HL-60 (cell line): ENCODE data around the gene DLGAP3.

ENCODE experiments used
- DNase-seq, 2 experiments: peaks; one replicate each; pipeline ENCODE4 v3.0.0-alpha.2; 2010 to 2020; ENCODE audit warnings: low read depth in 1 of 2, low spot score in 1 of 2
- H3K27ac ChIP-seq: fragments of 250-450 bp; sonication (Bioruptor Pico); replicated peaks from 2 replicates; pipeline ENCODE4 v1.5.1; 2020; ENCODE audit warnings: mild to moderate bottlenecking, moderate library complexity
- H3K27me3 ChIP-seq: fragments of 250-450 bp; sonication (Bioruptor Pico); 2 replicates; pipeline ENCODE4 v1.5.1; 2021; ENCODE audit warnings: mild to moderate bottlenecking, moderate library complexity; ENCODE audit not compliant: insufficient read depth, poor library complexity, severe bottlenecking
- H3K4me3 ChIP-seq: replicated peaks from 2 replicates; pipeline ENCODE4 v1.5.1; 2011; ENCODE audit warnings: mild to moderate bottlenecking, control low read depth, low read length; ENCODE audit not compliant: insufficient read depth
- CTCF ChIP-seq: IDR thresholded peaks from one replicate; pipeline ENCODE4 v1.5.1; 2011; ENCODE audit warnings: low read length, control low read depth, inconsistent platforms; ENCODE audit not compliant: insufficient read depth
- GABPA ChIP-seq: IDR thresholded peaks from 2 replicates; pipeline ENCODE4 v1.6.1; 2012; ENCODE audit warnings: low read depth
- POLR2AphosphoS5 ChIP-seq: IDR thresholded peaks from 2 replicates; pipeline ENCODE4 v1.6.1; 2012; ENCODE audit warnings: low read depth
- REST ChIP-seq: IDR thresholded peaks from 2 replicates; pipeline ENCODE4 v1.6.1; 2012; ENCODE audit warnings: low read depth; ENCODE audit not compliant: insufficient replicate concordance
- SPI1 ChIP-seq: IDR thresholded peaks from 2 replicates; pipeline ENCODE4 v1.6.1; 2012; ENCODE audit warnings: low read depth, mild to moderate bottlenecking, borderline replicate concordance

DLGAP3 gene

GRCh38 chr1:34975338-34975737 lies 45.9 kb upstream of the DLGAP3 start:
- TF ChIP-seq GABPA (no peak), POLR2AphosphoS5 (no peak), SPI1 (no peak), REST (no peak), CTCF (no peak)
- Histone ChIP-seq H3K4me3 (no peak overlapping the region), H3K27me3 (no peaks in the 10 kb centered on the region), H3K27ac (no peak overlapping the region)
- no peak for DNase-seq

- DNase-seq, result no peak
- no peaks in the 10 kb centered on the region for H3K27me3 ChIP-seq
- no peak for TF ChIP-seq POLR2AphosphoS5
- no peak for TF ChIP-seq GABPA
- TF ChIP-seq CTCF, result no peak
- no peak for TF ChIP-seq SPI1
- TF ChIP-seq REST, result no peak
- H3K27ac ChIP-seq, result no peak overlapping the region
- no peak overlapping the region for H3K4me3 ChIP-seq
These were observed 45.2 kb upstream of the DLGAP3 start for GRCh38 chr1:34974626-34975025.

GRCh38 chr1:34973326-34973725 lies 43.9 kb upstream of the DLGAP3 start:
- DNase-seq, result no peak
- no peak for TF ChIP-seq REST
- no peak for TF ChIP-seq GABPA
- no peak for TF ChIP-seq SPI1
- TF ChIP-seq CTCF, result no peak
- TF ChIP-seq POLR2AphosphoS5, result no peak

More at GRCh38 chr1:34973326-34973725, 43.9 kb upstream of the DLGAP3 start:
- Histone ChIP-seq H3K4me3 (no peak overlapping the region), H3K27ac (no peak overlapping the region), H3K27me3 (no peaks in the 10 kb centered on the region)
